HT1080 (cell line): Measurements from ENCODE around the gene ENTPD6. TPM values are rescaled to one million over a fixed set of nuclear protein-coding genes. Genes with fewer than 3 reads are reported as not detected.

Source experiments
- DNase-seq: peaks from one replicate; pipeline ENCODE4 v3.0.0-alpha.2; 2015; ENCODE audit warnings: low read depth
- total RNA-seq: library from RNA; depleted of rRNA; stranded (reverse); fragments of >200 nt; shearing (Covaris generic); gene quantifications from 2 replicates; pipeline ENCODE4 v1.2.3, GENCODE V29; 2014

The ENTPD6 gene
- total RNA-seq, 1 experiment from 2014 or later = 107 TPM

GRCh38 chr20:25207960-25208534 is 12.5 kb downstream of the ENTPD6 start:
- no peak for DNase-seq

DNA sequence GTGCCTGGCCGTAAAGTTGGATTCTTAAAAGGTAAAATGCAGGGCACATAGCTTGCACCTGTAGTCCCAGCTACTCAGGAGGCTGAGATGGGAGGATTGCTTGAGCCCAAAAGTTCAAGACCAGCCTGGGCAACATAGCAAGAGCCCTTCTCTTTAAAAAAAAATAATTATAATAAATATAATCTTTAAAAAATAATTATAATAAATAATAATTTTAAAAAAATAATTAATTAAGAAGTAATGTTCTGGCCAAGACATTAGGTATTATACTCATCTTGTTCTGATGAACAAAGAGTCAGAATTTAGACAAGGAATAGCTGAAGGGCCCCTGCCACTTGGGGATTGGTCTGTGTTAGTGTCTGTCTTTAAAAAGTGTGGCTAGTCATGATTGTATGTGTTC is 13.9 kb downstream of the ENTPD6 start:
- DNase-seq = no peak

- DNase-seq = no peak
These were observed 14.4 kb downstream of the ENTPD6 start for GRCh38 chr20:25209911-25210310.

DNA sequence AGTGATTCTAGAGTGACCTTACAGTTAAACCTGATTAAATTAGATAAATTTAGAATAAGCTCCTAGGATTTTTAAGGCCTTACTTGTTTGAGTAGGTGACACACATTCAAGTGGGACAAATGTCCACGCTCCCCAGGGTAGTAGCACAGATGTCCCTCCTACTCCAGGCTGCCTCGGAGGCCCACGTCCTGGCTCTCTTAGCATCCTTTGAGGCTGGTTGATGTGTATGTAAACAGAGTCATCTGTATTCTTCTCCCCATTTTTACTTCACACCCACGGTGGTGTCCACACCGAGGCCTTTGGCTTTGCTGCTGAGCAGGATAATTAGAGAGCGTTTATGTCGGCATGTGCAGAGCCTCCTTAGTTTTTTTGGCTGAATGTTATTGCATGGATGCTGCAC is 15.8 kb downstream of the ENTPD6 start:
- DNase-seq = no peak

GRCh38 chr20:25212242-25212641 is 16.7 kb downstream of the ENTPD6 start:
- DNase-seq = no peak

- no peak for DNase-seq
These were observed 18.3 kb downstream of the ENTPD6 start for GRCh38 chr20:25213566-25214425.

GRCh38 chr20:25214426-25214790 is 18.9 kb downstream of the ENTPD6 start:
- DNase-seq = no peak

DNA sequence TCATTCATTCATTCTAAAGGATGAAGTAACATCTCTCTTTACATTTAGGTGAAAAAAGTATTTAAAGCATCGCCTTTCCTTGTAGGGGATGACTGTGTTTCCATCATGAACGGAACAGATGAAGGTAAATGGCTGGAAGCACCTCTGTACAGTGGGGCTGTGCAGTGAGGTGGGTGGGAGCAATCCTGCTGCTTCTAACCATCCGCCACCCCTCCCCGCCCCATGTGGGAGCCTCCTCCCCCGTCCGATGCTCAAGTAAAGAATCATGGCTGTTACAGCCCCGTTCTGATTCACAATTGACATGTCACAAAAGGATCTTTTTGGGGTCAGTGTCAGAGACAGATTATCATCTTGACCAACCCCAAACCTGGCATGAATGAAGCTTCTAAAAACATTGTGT is 19.3 kb downstream of the ENTPD6 start:
- DNase-seq = no peak

DNA sequence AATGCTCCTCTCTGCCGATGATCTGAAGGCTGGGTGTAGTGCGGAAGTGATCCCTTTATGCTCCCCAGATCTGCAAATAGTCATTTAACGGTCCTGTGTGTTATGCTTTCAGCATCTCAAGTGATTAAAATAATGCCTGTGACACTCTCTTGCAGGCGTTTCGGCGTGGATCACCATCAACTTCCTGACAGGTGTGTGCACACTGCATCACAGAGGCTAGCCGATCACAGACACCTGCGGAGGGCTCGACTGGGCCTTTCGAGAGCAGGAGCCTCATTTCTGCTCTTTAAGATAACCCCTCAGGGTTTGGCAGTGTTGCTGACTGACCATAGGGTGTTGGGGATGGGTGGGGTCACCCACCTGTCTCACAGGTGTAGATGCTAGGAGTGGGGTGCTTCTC is 20.0 kb downstream of the ENTPD6 start:
- DNase-seq = no peak

GRCh38 chr20:25216199-25216945 is 20.9 kb downstream of the ENTPD6 start:
- no peak for DNase-seq

DNA sequence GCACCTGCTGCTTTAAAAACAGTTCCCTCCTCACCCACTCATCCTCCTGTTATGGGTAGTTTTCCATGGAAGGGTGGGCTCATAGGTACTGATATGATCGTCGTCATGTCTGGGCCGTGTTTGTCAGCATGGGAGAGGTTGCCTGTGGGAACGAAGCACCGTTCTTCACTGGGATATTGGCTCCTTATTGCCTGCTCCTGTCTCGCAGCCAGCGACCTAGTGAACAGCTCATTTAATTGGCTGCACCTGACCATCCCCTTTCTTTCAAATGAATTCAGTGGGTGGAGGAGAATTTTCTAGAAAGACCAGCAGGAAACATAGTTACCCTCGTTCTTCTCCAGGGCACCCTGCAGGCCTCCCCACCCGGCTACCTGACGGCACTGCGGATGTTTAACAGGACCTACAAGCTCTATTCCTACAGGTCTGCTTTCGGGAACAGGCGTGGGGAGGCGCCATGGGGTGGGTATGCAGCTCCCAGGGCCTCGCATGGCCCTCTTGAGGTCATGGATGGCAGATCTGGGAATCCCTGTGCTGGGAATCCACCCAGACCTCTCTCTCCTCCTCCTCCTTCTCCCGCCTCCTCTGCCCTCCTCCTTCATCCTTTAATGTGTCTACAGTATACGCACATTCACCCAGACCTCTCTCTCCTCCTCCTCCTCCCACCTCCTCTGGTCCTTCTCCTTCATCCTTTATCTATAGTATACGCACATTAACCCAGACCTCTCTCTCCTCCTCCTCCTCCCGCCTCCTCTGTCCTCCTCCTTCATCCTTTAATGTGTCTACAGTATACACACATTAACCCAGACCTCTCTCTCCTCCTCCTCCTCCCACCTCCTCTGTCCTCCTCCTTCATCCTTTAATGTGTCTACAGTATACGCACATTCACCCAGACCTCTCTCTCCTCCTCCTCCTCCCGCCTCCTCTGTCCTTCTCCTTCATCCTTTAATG is 21.9 kb downstream of the ENTPD6 start:
- no peak for DNase-seq

GRCh38 chr20:25218109-25218486 is 22.6 kb downstream of the ENTPD6 start:
- DNase-seq = no peak

- no peak for DNase-seq
These were observed 23.0 kb downstream of the ENTPD6 start for GRCh38 chr20:25218492-25218891.

DNA sequence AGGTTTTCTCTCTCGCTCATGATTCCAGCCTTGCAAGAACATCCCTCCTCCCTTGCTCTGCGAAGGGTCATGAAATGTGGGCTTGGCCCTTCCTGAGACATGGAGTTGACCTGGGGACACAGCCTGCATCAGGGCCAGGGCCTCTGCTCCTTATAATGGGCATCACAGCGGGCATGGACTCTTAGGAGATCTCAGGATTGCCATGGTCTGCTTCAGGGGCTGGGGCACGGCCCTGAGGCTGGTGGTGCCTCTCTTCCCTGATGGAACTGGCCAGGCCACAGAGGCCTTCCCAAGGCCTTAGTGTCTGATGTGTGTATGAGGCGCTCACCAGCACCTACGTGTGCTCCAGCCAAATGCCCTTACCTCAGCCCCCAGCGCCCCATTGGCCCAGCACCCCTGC is 23.9 kb downstream of the ENTPD6 start:
- DNase-seq = no peak

GRCh38 chr20:25220021-25220730 is 24.7 kb downstream of the ENTPD6 start:
- no peak for DNase-seq

DNA sequence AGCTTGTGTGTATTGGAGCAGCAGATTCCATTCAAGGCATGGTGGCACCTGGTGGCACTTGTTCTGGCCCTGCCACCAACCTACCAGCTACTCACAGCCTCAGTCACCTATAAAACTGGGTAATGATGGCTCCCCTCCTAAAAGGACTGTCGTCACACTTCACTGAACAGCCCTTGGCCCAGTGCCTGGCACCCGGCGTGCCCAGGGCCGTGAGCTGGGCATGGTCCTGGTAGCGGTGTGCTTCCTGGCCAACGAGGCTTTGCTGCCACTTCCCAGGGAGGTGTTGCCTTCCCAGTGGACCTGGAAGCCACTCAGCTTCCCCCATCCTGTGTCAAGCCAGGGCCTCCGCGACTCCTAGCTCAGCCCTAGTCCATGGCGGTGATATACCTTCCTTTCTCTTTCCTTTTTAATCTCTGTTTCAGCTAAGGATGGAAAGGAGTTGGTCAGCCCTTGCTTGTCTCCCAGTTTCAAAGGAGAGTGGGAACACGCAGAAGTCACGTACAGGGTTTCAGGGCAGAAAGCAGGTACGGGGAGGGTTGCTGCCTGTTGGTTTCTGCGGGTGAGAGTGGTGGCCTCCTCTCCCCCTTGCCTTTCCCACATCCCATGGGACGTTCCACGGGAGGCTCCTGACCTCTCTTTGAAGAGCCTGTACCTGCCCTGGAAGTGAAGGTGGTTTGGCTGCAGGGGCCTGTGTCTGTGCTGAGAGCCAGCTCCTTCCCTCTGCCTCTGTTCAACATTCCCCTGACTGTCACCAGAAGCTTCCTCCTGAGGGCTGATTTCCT is 25.5 kb downstream of the ENTPD6 start:
- DNase-seq = no peak

- no peak for DNase-seq
These were observed 26.3 kb downstream of the ENTPD6 start for GRCh38 chr20:25221592-25222460.

GRCh38 chr20:25222461-25223178 is 27.1 kb downstream of the ENTPD6 start:
- DNase-seq = no peak
